Neural progenitor cell (in vitro differentiated cells): ENCODE results near the gene FCER2.

ENCODE experiments used
- CTCF ChIP-seq: fragments of 200-600 bp; sonication (generic); IDR thresholded peaks from 2 replicates; pipeline ENCODE4 v1.5.1; 2017; ENCODE audit warnings: antibody characterized with exemption, mild to moderate bottlenecking
- EZH2 ChIP-seq: fragments of 200-600 bp; sonication (generic); IDR thresholded peaks from 2 replicates; pipeline ENCODE4 v1.6.1; 2017; ENCODE audit warnings: antibody characterized with exemption, mild to moderate bottlenecking, moderate library complexity
- EZH2phosphoT487 ChIP-seq: fragments of 200-600 bp; sonication (generic); IDR thresholded peaks from 2 replicates; pipeline ENCODE4 v1.6.1; 2017; ENCODE audit warnings: antibody characterized with exemption

GRCh38 chr19:7718668-7719067, 16.7 kb upstream of the FCER2 start:
- TF ChIP-seq CTCF (no peak), EZH2 (no peak), EZH2phosphoT487 (no peak)
